Spleen (tissue), 7 donors: ENCODE measurements around the gene NPY2R.

Experiments
- CTCF ChIP-seq, 11 experiments: fragments of 200-600 bp in 7 of 11; fragments of 450-650 bp in 4 of 11; sonication (generic) in 4 of 11; IDR thresholded peaks in 8 of 11; conservative IDR thresholded peaks in 3 of 11; 1 replicate in 7 of 11; 2 replicates in 4 of 11; pipeline versions ENCODE4 v1.4.0 to v1.8.0; 2016 to 2021; ENCODE audit warnings: antibody characterized with exemption in 11 of 11, inconsistent platforms in 4 of 11, mild to moderate bottlenecking in 1 of 11
- POLR2A ChIP-seq, 3 donors: fragments of 450-650 bp; IDR thresholded peaks; one replicate each; pipeline ENCODE4 v1.5.1; 2017; ENCODE audit warnings: antibody characterized with exemption in 3 of 3, mild to moderate bottlenecking in 1 of 3
- donor health status: DM: no; HTN: no; CAD: no; lungs with moderate emphysema.
- donor health status: DM: no; HTN: no; CAD: no.
- donor health status: DM: no; HTN: no; CAD: no.

DNA sequence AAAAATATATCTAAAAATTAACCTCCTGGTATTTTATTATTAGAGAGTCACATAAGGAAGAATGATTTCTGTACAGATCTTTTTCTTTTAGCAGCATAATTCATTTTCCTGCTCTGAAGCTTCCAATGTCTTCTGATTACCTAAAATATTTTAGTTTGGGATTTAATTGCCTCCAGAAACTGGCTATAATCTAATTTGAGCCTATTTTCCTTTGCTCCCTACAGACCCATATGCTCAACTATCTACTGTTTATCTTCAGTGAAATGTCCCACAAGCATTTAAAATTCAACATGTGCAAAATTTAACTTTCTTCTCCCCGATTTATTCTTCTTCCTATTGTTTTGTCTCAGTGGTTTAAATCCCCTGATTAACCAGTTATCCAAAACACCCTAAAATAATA lies 29.1 kb downstream of the NPY2R start:
- TF ChIP-seq CTCF (IDR thresholded peaks at IDR 0.05 in 8 of 11, conservative IDR thresholded peaks at IDR 0.05 in 3 of 11) (no peak), POLR2A (IDR thresholded peaks at IDR 0.05) (no peak)
